Measurements from ENCODE around the gene GRN.
"Not testable (repeated sequence)": the region's sequence is repeated elsewhere in the genome, so short reads cannot be mapped to it uniquely, and the experiment has no call there.

The GRN gene

GRCh38 chr17:44383363-44383762, 38.3 kb downstream of the GRN start:
- no peak for DNase-seq (ENCODE audit: low read depth in 3 of 3)

GRCh38 chr17:44383861-44384260, 38.8 kb downstream of the GRN start:
- no peak for DNase-seq (ENCODE audit: low read depth in 3 of 3)

GRCh38 chr17:44384281-44384822, 39.2 kb downstream of the GRN start:
- DNase-seq (ENCODE audit: low read depth in 3 of 3), result no peak

- DNase-seq (ENCODE audit: low read depth in 3 of 3), result no peak
Observed at GRCh38 chr17:44384823-44385286, 39.8 kb downstream of the GRN start.

- peak; percentile 73 to 82 (median 76) for DNase-seq (ENCODE audit: low read depth in 3 of 3)
Observed at GRCh38 chr17:44385287-44386181, 40.4 kb downstream of the GRN start.

- no peak for DNase-seq (ENCODE audit: low read depth in 3 of 3)
Observed at GRCh38 chr17:44386182-44386525, 41.1 kb downstream of the GRN start.

- no peak for DNase-seq (ENCODE audit: low read depth in 3 of 3)
Observed at GRCh38 chr17:44387804-44388203, 42.7 kb downstream of the GRN start.

- no peak for DNase-seq (ENCODE audit: low read depth in 3 of 3)
Observed at GRCh38 chr17:44389281-44389680, 44.2 kb downstream of the GRN start, which contains the start of gene ITGA2B. Gene ITGA2B, minus strand, starts transcription at chr17:44389649. Its CDS starts 176 bp downstream, at chr17:44389473.

GRCh38 chr17:44389723-44390202, 44.7 kb downstream of the GRN start:
- DNase-seq (ENCODE audit: low read depth in 3 of 3), result no peak

GRCh38 chr17:44390250-44390870, 45.3 kb downstream of the GRN start:
- no peak for DNase-seq (ENCODE audit: low read depth in 3 of 3)

GRCh38 chr17:44394112-44394511, 49.0 kb downstream of the GRN start:
- not testable (repeated sequence) for DNase-seq (ENCODE audit: low read depth in 3 of 3)

GRCh38 chr17:44394833-44395232, 49.7 kb downstream of the GRN start:
- no peak for DNase-seq (ENCODE audit: low read depth in 3 of 3)

- no peak for DNase-seq (ENCODE audit: low read depth in 3 of 3)
Observed at GRCh38 chr17:44396946-44397345, 51.8 kb downstream of the GRN start.

GRCh38 chr17:44397479-44398440, 52.7 kb downstream of the GRN start:
- DNase-seq (ENCODE audit: low read depth in 3 of 3), result no peak

GRCh38 chr17:44398692-44399691, 53.9 kb downstream of the GRN start:
- no peak for DNase-seq (ENCODE audit: low read depth in 3 of 3)

- DNase-seq (ENCODE audit: low read depth in 3 of 3), result no peak
Observed at GRCh38 chr17:44400226-44400847, 55.2 kb downstream of the GRN start.

Data from stimulated activated CD4-positive, alpha-beta T cell treated with anti-CD3 and anti-CD28 coated beads, TNF-alpha, amount 100 ng/mL, for 4 hours (primary cell).